HG03469 (cell line): ENCODE measurements around the gene EGFLAM.
"Not testable (repeated sequence)": the region's sequence is repeated elsewhere in the genome, so short reads cannot be mapped to it uniquely, and the experiment has no call there.

Experiments used
- ATAC-seq: cut with Tn5 transposase; IDR thresholded peaks from one replicate; pipeline ENCODE4 v1.9.1; 2021; ENCODE audit warnings: mild to moderate bottlenecking, moderate library complexity, moderate number of reproducible peaks; ENCODE audit not compliant: unreplicated experiment

The EGFLAM gene

DNA sequence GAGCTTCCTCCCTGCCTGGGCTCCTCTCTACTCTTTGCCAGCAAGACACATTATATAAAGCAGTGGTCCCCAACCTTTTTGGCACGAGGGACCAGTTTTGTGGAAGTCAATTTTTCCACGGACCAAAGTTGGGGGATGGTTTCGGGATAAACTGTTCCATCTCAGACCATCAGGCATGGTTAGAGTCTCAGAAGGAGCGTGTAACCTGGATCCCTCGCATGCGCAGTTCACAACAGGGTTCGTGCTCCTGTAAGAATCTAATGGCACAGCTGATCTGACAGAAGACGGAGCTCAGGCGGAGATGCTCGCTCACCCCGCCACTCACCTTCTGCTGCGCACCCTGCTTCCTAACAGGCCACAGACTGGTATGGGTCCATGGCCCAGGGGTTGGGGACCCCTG, 155.3 kb downstream of the EGFLAM start:
- ATAC-seq: no peak

DNA sequence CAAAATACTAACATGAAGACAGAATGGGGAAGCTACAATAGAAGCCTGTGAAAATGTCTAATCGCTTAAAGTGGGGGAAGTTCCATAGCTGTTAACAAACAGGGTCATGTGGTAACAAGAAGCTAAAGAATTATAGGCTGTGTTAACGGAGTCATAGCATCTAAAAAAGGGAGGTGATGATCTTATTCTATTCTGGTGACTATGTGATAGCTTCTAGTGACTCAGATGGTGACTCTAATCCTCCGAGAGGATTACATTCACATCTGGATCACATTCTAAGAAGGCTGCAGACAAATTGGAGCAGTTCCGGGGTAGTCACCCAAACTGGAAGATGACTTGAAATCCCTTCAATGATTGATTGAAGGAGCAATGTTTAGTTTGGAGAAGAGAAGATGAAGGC, 156.0 kb downstream of the EGFLAM start:
- no peak for ATAC-seq

DNA sequence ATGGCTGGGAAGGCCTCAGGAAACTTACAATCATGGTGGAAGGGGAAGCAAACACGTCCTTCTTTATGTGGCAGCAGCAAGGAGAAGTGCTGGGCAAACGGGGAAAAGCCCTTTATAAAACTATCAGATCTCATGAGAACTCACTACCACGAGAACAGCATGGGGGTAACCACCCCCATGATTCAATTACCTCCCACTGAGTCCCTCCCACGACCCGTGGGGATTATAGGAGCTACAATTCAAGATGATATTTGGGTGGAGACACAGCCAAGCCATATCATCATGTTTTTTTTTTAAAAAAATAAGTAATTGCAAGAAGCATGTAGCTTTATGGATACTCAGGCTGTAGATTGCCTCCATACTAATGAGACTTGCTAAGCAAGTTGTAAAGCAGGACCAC, 157.4 kb downstream of the EGFLAM start:
- not testable (repeated sequence) for ATAC-seq

DNA sequence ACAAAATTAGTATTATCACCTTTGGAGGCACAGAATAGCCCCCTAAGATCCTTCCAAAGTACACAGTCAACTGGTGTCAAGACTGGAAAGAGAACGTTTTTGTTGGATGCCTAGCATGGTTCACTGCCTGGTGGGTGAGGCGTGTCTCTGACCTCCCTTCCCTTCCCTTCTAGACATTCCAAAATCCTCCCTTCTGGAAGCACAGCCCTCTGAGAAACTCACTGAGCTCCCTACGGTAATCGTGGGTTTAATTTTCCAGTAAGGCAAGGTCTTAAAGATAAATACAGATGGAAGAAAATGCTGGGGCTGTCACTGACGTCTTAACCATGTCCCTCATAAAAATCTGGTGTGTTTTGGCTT, 159.3 kb downstream of the EGFLAM start:
- ATAC-seq: no peak

DNA sequence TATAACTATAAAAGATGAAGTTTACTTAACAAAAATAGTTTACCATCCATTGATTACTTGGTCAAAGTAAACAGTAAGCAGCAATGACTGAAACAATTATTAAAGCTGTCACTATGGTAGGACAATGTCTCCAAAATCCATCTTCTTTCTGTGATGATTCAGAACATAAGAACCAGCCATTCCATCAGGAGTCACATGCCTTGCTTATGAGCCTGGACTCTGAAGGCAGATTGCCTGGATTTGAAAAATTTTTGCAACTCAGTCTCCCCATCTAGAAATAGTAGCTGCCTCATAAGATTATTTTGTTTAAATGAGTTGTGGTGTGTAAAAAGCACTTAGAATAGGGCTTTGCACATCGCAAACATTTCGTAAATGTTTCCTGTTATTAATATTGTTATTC, 161.9 kb downstream of the EGFLAM start:
- ATAC-seq: no peak

DNA sequence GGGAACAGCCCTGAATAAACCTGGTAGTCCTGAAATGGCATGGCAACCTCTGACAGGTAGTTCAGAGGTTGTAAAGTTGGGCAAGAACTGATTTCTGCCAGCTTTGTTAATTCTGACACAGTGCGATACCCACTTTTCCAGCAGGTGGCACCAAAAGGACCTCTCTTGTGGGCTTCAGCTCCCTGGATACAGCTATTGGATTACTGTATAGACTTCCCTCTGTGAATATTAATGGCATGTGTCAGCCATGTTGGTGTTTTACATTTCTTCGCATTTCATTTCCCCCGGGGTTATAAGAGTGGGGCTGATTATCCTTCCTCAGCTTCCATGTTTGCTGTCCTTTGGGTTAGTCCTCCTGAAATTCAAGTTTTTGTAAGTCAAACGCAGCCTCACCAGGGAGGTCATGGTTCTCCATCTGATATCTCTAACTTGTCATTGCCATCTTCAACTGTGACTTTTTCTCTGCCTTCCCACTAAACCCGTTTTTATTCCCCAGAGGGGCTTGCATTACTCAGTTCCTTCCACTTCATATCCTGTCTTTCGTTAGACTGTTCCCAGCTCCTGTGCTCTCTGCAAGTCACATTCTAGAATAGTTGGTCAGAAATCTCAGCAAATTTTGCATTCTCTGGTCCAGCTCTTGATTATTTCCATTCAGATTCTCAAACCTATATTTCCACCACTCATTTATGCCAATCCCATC, 162.5 kb downstream of the EGFLAM start:
- no peak for ATAC-seq

DNA sequence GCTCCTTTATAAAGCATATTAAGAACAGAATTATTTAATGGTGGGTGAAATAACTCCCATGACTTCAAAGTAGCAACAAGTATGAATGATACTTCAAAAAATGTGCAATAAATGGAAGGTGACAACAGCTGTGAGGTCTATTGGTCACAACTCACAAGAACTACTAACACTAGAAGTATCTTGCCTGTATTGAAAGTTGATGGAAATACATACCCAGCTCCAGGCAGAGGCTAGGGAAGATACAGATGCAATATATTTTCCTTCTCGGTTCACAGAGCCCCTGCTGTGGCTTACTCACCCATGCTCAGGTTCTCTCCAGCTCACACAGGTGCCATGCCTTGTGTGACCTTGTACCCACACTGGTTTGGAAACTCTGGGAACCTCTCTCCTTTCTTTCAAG, 164.3 kb downstream of the EGFLAM start:
- no peak for ATAC-seq

DNA sequence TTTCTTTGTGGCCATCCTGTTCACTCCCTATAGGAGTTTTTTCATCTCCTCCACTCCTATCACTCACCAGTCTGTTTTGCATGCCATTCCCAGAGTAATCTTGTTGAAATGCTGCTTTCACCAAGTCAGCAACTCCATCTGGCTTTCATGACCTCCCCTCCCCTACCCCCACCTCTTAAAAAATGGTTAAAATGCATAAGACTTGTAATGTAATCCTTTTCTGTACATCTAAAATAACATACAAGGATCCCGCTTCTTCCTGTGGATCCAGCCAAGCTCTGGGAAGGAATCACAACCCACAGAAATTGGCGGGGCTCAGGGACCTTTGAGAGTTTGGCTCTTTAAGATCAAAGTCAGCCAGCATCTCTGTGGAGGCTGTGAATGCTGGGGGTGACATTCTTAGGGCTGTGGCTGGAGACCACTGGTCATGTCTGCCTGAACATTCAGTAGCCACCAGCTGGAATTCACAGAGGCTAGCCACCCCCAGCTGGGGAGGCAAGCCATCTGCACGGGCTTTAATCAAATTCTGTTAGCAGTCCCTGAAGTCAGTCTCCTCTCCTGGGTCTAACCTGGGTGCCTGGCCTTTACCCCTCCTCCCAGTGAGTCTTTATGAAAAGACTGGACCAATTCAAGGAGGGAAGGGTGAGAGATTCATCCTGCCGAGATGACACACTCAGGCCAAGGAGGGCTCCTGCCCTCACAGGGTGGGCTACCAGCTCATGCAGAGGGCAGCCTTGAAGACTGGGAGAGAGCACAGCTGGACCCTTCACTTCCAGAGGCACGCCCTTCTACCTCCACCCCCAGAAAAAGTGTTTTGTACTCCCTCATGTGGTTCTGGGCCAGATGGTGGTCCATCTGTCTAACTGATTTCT, 165.2 kb downstream of the EGFLAM start:
- no peak for ATAC-seq

DNA sequence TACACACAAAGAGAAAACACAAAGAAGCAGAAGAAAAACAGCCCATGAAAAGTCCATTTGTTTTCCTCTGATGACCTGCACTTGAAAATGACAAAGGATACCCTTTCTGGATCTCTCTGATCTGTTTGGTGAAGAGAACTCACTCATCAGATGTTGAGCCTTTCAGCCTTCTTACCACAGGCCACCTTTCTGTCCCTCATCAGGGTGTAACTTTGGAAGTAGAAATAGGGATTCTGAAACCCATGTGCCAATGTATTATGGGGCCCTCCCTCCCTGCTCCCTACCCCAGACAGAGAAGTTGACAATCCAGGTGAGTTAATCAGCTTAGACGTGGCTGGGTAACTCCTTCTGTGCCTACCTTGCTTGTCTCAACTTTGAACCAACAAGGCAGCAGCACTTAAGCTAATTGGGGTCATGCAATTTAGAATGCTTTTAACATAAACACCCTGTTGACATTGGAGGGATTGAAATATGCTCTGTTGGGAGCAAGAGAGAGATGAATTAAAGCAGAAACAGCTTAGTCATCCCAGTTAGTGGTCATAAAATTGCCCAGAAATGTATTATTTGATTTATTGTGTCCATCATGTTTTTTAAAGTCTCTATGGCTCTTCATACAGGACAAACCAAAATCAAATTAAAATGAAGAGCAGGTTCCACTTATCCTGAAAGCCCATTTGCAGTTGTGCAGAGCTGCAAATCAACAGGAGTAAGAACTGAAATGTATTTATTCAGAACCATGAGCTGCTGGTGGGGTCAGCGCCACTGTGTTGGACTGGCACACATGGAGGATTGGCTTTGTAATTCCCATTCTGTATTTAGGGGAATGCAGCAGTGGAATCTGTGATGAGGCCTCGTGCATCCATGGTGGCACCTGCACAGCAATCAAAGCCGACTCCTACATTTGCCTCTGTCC, 166.0 kb downstream of the EGFLAM start:
- no peak for ATAC-seq

DNA sequence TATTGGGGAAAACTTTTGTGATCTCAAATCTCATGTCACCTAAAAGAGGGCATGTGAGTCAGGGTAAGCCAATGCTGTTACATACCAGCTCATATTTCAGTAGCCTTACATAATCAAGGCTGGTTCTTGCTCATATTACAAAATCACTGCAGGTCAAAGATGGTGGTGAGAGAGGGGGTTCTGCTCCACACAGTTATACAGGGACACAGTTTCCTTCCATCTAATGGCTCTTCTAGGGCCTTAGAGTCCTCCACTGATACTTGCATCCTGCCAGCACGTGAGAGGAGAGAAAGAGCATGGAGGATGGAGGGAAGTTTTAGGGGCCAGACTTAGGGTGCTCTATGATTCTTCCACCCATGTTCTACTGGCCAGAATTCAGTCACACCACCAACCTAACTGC, 168.1 kb downstream of the EGFLAM start:
- no peak for ATAC-seq

DNA sequence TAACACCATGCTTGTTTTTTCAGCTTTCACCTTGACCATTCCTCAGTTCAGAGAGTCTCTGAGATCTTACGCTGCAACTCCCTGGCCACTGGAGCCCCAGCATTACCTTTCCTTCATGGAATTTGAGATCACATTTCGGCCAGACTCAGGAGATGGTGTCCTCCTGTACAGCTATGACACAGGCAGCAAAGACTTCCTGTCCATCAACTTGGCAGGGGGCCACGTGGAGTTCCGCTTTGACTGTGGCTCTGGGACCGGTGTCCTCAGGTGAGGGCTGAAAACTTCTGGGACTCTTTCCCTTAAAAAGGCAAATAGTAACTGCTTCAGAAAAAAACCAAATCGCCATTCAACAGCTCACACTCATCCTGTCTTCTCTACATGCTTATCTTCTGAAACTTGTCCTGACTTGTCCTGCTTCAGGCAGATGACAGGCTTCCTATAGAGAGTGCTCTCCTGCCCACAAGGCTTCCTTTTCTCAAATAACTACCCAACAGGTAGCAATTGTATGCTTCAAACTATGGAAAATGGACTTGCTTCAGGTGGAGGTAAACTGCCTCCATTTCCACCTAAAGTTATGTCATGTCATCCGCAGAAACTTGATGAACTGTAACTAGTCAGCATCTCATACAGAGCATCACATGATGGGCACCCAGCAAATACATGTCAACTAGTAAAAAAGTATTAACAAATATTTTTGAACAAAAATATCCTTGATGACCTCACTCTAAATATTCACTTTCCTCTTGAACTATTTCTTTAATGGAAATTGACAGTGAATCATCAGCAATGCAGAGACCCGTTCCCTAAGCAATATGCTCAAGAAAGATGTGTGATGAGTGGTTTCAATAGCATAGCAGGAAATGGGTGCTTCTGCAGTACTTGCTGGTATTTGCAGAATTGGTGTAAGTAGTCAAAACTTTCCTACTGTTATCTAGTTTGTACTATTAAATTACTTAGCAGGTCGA, 168.9 kb downstream of the EGFLAM start:
- ATAC-seq: no peak

DNA sequence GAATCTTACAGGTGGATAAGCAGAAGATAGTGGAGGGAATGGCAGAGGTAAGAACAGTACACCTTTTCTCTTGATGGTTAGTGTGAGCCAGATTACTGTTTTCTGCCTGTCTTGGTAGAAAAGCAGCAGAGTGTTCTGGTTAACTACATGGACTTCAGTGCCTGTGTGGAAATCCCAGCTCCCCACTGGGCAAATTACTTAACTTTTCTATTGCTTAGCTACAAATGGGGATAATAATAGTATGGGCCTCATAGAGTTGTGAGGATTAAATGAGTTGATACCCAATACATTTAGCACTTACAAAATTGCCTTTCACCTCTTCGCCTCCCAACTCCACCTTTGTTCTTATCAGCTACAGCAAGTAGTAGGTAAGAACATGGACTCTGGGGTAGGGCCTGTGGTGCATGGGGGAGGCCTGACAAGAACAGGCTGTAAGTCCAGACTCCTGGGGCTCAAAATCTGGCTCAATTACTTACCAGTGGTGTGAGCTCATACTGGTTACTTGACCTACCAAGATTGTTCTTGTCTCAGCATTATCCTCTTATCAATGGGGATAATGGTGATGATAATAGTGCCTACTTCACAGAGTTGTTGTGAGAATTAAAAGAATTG, 173.0 kb downstream of the EGFLAM start:
- ATAC-seq: no peak

DNA sequence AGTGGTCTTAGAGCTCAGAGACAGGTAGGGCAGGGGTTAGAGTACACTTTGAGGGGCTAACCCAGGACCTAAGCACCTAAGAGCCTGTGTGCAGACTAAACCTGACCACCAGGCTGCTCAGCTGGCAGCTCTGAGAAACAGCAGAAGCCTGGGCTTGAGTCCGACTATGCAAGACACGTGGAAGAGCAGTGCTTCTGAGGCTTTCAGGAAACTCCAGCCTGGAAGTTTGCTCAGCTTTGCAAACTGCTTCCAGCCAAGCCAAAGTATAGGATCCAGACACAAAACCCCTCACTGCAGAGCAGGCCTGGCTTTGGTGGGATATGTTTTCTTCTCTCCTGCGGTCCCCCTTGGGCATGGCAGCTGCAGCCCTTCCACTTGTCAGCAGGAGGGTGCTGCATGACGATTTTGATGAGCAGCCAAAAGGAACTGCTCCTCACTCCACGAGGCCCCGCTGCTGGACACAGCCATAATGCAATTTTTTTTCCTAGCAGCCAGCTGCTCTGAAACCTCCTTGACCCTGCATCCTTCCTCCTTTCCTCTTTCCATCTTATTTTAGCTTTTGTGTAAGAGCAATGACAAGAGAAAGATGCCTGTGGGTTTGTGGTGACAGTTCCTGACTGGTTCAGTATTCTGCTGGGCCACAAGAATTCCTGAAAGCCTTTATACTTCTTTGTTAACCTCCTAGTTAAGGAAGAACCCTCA, 175.0 kb downstream of the EGFLAM start:
- no peak for ATAC-seq

DNA sequence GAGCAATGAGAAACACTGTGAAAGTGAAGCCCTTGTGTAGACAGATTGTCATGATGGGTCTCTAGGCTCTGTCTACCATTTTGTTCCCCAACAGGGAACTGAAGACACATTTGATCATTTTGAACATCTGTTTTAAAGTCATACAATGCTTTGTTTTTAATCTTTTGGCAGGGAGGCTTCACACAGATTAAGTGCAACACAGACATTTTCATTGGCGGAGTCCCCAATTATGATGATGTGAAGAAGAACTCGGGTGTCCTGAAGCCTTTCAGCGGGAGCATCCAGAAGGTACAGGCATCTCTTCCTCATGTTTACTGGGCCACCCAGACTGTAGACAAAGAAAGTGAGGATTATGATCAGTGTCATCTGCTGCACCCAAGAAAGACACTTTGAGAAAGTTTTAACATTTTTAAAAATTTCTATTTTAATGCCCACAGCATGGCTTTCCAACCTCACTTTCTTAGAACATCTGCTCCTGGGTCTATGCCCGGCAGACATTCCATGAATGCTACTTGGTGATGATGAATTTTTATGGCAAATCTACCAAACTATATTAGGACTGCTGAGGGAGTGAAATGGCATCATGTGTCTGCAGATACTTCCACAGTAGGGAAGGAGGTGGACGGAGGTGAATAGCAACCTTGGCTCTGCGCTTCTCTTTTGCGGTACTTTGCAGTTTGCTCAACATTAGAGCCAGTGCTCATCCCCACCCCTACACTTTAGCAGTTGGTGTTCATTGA, 176.8 kb downstream of the EGFLAM start:
- no peak for ATAC-seq

DNA sequence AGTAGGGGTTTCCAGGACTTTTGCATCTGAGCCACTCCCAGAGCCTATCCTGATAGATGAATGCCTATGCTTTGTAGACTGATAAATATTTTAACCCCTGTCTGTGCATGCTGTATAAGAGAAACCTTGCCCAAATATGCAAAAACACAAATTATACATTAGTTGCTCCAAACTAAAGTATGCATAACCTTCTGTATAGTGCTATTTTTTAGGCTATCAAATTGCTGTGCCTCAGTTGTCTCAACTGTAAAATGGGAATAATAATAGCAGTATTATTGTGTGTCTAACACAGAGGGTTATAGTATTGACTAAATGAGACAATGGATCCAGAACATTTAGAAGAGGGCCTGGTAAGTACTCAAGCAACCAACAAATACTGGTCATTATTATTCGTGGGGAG, 180.4 kb downstream of the EGFLAM start:
- ATAC-seq: no peak

DNA sequence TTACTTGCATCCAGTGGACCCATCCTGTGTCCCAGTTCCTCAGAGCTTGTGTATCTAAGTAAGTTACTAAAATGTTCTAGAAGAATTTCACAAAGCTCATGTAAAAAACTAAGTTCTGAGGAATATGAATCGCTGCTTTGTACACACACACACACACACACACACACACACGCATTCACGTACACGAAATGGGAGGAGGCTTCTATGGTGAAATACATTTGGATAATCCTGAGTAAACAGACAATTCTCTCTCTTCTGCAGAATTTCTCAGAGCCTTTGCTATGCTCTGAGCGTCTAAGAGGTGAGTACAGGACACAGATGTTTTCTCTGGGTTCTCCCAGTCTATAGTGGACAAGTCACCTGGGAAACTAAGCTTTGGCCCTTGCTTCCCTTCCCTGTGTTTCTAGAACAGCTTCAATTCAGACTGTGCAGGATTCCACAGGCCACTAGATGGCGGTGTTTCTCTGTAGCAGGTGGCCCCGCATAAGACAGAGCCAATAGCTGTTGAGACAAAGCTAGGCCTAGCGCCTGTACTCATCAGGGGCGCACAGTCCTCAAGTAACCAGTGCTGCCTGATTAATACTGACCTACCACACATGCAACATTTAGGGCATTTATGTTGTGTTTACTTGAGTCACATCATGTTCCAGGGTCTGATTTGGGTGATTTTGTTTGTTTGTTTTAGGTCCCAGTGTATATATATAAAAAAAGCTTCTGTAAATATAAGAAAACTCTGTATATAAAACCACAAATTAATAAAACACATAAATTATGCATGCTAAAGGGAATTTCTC, 183.3 kb downstream of the EGFLAM start:
- peak; percentile 99 for ATAC-seq

DNA sequence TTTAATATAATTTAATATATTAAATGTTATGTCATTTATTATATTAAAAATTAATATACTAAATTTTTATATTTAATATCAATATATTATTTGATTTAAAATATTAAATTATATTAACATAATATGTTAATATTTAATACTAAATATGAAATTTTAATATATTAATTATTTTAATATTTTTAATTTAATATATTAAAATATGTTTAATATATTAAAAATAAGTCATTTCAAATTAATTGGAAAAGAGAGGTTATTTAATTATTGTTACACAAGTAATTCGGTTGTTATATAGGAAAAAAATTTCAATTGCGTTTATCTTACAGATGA, 183.9 kb downstream of the EGFLAM start:
- no peak for ATAC-seq

DNA sequence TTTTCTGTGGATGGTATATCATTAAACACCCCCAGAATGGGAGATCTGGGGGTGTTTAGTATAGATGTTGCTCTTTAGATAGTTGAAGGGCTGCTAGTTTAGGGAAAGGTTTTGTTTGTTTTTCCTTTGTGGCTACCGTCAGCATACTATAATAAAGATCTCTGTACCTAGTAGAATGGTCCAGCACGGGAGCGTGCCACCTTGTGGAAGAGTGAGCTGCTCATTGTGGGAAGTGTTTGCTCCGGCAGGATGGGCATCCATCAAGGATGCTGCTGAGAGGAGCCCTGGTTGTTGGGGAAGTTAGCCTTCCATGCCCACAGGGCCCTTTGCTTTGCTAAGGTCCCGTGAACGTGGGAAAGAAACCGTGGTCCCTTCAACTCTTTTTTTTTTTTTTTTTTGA, 185.0 kb downstream of the EGFLAM start:
- ATAC-seq: no peak
